CD14-positive monocyte (primary cell): ENCODE measurements around the gene SCN3A. TPM values are rescaled to one million over a fixed set of nuclear protein-coding genes. Genes with fewer than 3 reads are reported as not detected.

Experiments
- DNase-seq, 3 donors: peaks; one replicate each; pipeline ENCODE4 v3.0.0-alpha.2; 2011 to 2022
- H2AFZ ChIP-seq: 2 replicates; pipeline ENCODE4 v1.6.0; 2012; ENCODE audit warnings: mild to moderate bottlenecking, low read depth, low read length, inconsistent platforms; ENCODE audit not compliant: insufficient read depth, poor library complexity, severe bottlenecking
- H3K27ac ChIP-seq, 2 donors: 1 replicate in 1 of 2; 2 replicates in 1 of 2; pipeline ENCODE4 v1.5.1; 2012 to 2013; ENCODE audit warnings: low read length in 2 of 2, control low read depth in 1 of 2, inconsistent platforms in 1 of 2, low read depth in 1 of 2, mild to moderate bottlenecking in 1 of 2
- H3K27me3 ChIP-seq, 2 donors: one replicate each; pipeline versions ENCODE4 v1.6.0 to v1.6.1; 2011 to 2013; ENCODE audit warnings: low read length in 2 of 2; ENCODE audit not compliant: control insufficient read depth in 2 of 2, insufficient read depth in 2 of 2
- H3K36me3 ChIP-seq, 2 donors: replicated peaks in 1 of 2; 1 replicate in 1 of 2; 2 replicates in 1 of 2; pipeline versions ENCODE4 v1.5.1 to v1.6.1; 2012 to 2013; ENCODE audit warnings: low read length in 2 of 2, control low read depth in 1 of 2, inconsistent platforms in 1 of 2, mild to moderate bottlenecking in 1 of 2; ENCODE audit not compliant: insufficient read depth in 2 of 2, control insufficient read depth in 1 of 2
- H3K4me1 ChIP-seq, 2 donors: 1 replicate in 1 of 2; 2 replicates in 1 of 2; pipeline versions ENCODE4 v1.5.1 to v1.6.1; 2012 to 2013; ENCODE audit warnings: low read length in 2 of 2, control low read depth in 1 of 2, inconsistent platforms in 1 of 2, mild to moderate bottlenecking in 1 of 2, moderate library complexity in 1 of 2; ENCODE audit not compliant: insufficient read depth in 2 of 2, control insufficient read depth in 1 of 2
- H3K4me2 ChIP-seq: replicated peaks from 2 replicates; pipeline ENCODE3; 2012; ENCODE audit warnings: low read length, moderate library complexity, mild to moderate bottlenecking; ENCODE audit not compliant: poor library complexity, severe bottlenecking; ENCODE audit errors: extremely low read depth
- H3K4me3 ChIP-seq, 3 experiments: fragments of 200-600 bp in 1 of 3; sonication (generic) in 1 of 3; replicated peaks in 1 of 3; 1 replicate in 2 of 3; 2 replicates in 1 of 3; pipeline ENCODE4 v1.5.1; 2011 to 2013; ENCODE audit warnings: low read length in 3 of 3, mild to moderate bottlenecking in 3 of 3, control low read depth in 2 of 3, low read depth in 2 of 3, inconsistent platforms in 1 of 3, moderate library complexity in 1 of 3
- H3K79me2 ChIP-seq: 2 replicates; pipeline ENCODE4 v1.6.0; 2012; ENCODE audit warnings: mild to moderate bottlenecking, control low read depth, inconsistent platforms, low read length, moderate library complexity; ENCODE audit not compliant: insufficient read depth
- H3K9ac ChIP-seq: 2 replicates; pipeline ENCODE4 v1.6.0; 2017; ENCODE audit warnings: low read length, mild to moderate bottlenecking; ENCODE audit not compliant: insufficient read depth, poor library complexity, severe bottlenecking
- H3K9me3 ChIP-seq, 2 donors: replicated peaks in 1 of 2; 1 replicate in 1 of 2; 2 replicates in 1 of 2; pipeline versions ENCODE4 v1.5.1 to v1.6.1; 2012 to 2013; ENCODE audit warnings: low read length in 2 of 2, control low read depth in 1 of 2; ENCODE audit not compliant: control insufficient read depth in 1 of 2, insufficient read depth in 1 of 2
- H4K20me1 ChIP-seq: 2 replicates; pipeline ENCODE4 v1.6.0; 2012; ENCODE audit warnings: mild to moderate bottlenecking, low read length, control low read depth, moderate library complexity; ENCODE audit not compliant: insufficient read depth
- H3K27ac Mint-ChIP-seq, 7 donors: one replicate each; pipeline ENCODE4 v1.8.0; 2020; ENCODE audit warnings: mild to moderate bottlenecking in 7 of 7, mixed read lengths in 7 of 7, moderate library complexity in 6 of 7, inconsistent platforms in 2 of 7
- H3K27me3 Mint-ChIP-seq, 3 donors: one replicate each; pipeline ENCODE4 v1.8.0; 2021 to 2022; ENCODE audit warnings: low read depth in 3 of 3, mild to moderate bottlenecking in 3 of 3, mixed read lengths in 3 of 3, moderate library complexity in 3 of 3, inconsistent platforms in 1 of 3
- H3K36me3 Mint-ChIP-seq, 2 donors: one replicate each; pipeline ENCODE4 v1.8.0; 2020; ENCODE audit warnings: mixed read lengths in 2 of 2, inconsistent platforms in 1 of 2, mild to moderate bottlenecking in 1 of 2
- H3K4me1 Mint-ChIP-seq: one replicate; pipeline ENCODE4 v1.8.0; 2020; ENCODE audit warnings: mild to moderate bottlenecking, mixed read lengths
- H3K4me3 Mint-ChIP-seq, 2 donors: one replicate each; pipeline ENCODE4 v1.8.0; 2020; ENCODE audit warnings: mild to moderate bottlenecking in 2 of 2, mixed read lengths in 2 of 2, moderate library complexity in 1 of 2
- H3K9me3 Mint-ChIP-seq, 7 donors: one replicate each; pipeline ENCODE4 v1.8.0; 2020 to 2022; ENCODE audit warnings: mixed read lengths in 7 of 7, mild to moderate bottlenecking in 6 of 7, moderate library complexity in 6 of 7, inconsistent platforms in 2 of 7
- WGBS: methylation state at CpG from one replicate; pipeline ENCODE4 v1.1.5; 2013; ENCODE audit warnings: missing lambda C conversion rate; ENCODE audit not compliant: insufficient coverage; 5-methylcytosine and 5-hydroxymethylcytosine counted together
- intact Hi-C, 2 donors: fragments of 100-400 bp; cut with micrococcal nuclease; formaldehyde crosslinking; loops; one replicate each; pipeline versions ENCODE4 v1.15.0 to v1.15.1; 2023
- polyA plus RNA-seq, 3 donors: library from polyadenylated mRNA; depleted of rRNA in 1 of 3; unstranded in 2 of 3; stranded (reverse) in 1 of 3; fragments of 300-500 nt in 2 of 3; fragments of >200 nt in 1 of 3; fragmentation: Illumina TruSeq in 2 of 3; gene quantifications; 1 replicate in 2 of 3; 2 replicates in 1 of 3; pipeline ENCODE4 v1.2.3, GENCODE V29; 2012 to 2021
- TF ChIP-seq, protein P1 (sequence below): fragments of 200-600 bp; IDR thresholded peaks from one replicate; pipeline ENCODE4 v1.8.0; 2022; ENCODE audit warnings: antibody characterized with exemption, mild to moderate bottlenecking

SCN3A gene
- polyA plus RNA-seq, 3 donors = 0.03 TPM; not detected in 2

- Mint-ChIP-seq H3K36me3 (no peaks in the 10 kb centered on the region), H3K27me3 (peaks cover 0 to 4% (median 0%) of the 10 kb centered on the region in 3 donors), H3K4me3 (no peak overlapping the region), H3K27ac (no peak overlapping the region), H3K4me1 (no peaks in the 10 kb centered on the region), H3K9me3 (no peaks in the 10 kb centered on the region)
- Histone ChIP-seq H2AFZ (no peak overlapping the region), H3K4me3 (no peak overlapping the region), H3K79me2 (no peaks in the 10 kb centered on the region), H4K20me1 (no peaks in the 10 kb centered on the region), H3K4me2 (no peak overlapping the region), H3K9ac (no peak overlapping the region), H3K27ac (no peak overlapping the region), H3K9me3 (no peaks in the 10 kb centered on the region), H3K4me1 (no peaks in the 10 kb centered on the region), H3K27me3 (no peaks in the 10 kb centered on the region), H3K36me3 (no peaks in the 10 kb centered on the region)
- 100% methylated on average over 1 of the region's 4 CpGs for WGBS
- TF ChIP-seq, protein P1, sequence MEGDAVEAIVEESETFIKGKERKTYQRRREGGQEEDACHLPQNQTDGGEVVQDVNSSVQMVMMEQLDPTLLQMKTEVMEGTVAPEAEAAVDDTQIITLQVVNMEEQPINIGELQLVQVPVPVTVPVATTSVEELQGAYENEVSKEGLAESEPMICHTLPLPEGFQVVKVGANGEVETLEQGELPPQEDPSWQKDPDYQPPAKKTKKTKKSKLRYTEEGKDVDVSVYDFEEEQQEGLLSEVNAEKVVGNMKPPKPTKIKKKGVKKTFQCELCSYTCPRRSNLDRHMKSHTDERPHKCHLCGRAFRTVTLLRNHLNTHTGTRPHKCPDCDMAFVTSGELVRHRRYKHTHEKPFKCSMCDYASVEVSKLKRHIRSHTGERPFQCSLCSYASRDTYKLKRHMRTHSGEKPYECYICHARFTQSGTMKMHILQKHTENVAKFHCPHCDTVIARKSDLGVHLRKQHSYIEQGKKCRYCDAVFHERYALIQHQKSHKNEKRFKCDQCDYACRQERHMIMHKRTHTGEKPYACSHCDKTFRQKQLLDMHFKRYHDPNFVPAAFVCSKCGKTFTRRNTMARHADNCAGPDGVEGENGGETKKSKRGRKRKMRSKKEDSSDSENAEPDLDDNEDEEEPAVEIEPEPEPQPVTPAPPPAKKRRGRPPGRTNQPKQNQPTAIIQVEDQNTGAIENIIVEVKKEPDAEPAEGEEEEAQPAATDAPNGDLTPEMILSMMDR = no peak
- DNase-seq = no peak
- intact Hi-C loops = no loop called here
Measured at GRCh38 chr2:165251366-165251765, 47.5 kb upstream of the SCN3A start.

- H3K9ac ChIP-seq = no peak overlapping the region
- no peak overlapping the region for H3K4me3 ChIP-seq
- H2AFZ ChIP-seq = no peak overlapping the region
- no peaks in the 10 kb centered on the region for H3K36me3 ChIP-seq
- Mint-ChIP-seq H3K4me1 (no peaks in the 10 kb centered on the region), H3K9me3 (no peaks in the 10 kb centered on the region), H3K27ac (no peak overlapping the region), H3K36me3 (no peaks in the 10 kb centered on the region), H3K27me3 (no peaks in the 10 kb centered on the region), H3K4me3 (no peak overlapping the region)
- no peaks in the 10 kb centered on the region for H3K4me1 ChIP-seq
- H3K27me3 ChIP-seq = no peaks in the 10 kb centered on the region
- no peaks in the 10 kb centered on the region for H4K20me1 ChIP-seq
- H3K4me2 ChIP-seq = no peak overlapping the region
- intact Hi-C loops = no loop called here
- no peak for DNase-seq
- no peak overlapping the region for H3K27ac ChIP-seq
- TF ChIP-seq, protein P1 = no peak
- 64% methylated on average over 2 of the region's 2 CpGs for WGBS
- H3K9me3 ChIP-seq = no peaks in the 10 kb centered on the region
- H3K79me2 ChIP-seq = no peaks in the 10 kb centered on the region
Measured at GRCh38 chr2:165248238-165248637, 44.4 kb upstream of the SCN3A start.
